Loucy (cell line): ENCODE measurements around the gene MAPK8IP1.
A peak's percentile ranks its signal among the peaks of the same experiment; 100 is the strongest.

Experiments used
- H2AFZ ChIP-seq: fragments of 200-600 bp; sonication (generic); 2 replicates; pipeline ENCODE4 v1.6.0; 2016; ENCODE audit warnings: antibody characterized with exemption, mild to moderate bottlenecking, low read length, moderate library complexity
- H3F3A ChIP-seq: fragments of 200-600 bp; 2 replicates; pipeline ENCODE4 v1.6.0; 2016; ENCODE audit warnings: antibody characterized with exemption, low read depth, mild to moderate bottlenecking
- H3K27me3 ChIP-seq: fragments of 200-600 bp; sonication (generic); 2 replicates; pipeline ENCODE4 v1.6.1; 2014; ENCODE audit warnings: low read length, mild to moderate bottlenecking; ENCODE audit not compliant: insufficient read depth, poor library complexity, severe bottlenecking
- H3K36me3 ChIP-seq: fragments of 200-600 bp; sonication (generic); 2 replicates; pipeline ENCODE4 v1.6.1; 2016; ENCODE audit warnings: low read length; ENCODE audit not compliant: insufficient read depth
- H3K4me1 ChIP-seq: fragments of 200-600 bp; sonication (generic); 2 replicates; pipeline ENCODE4 v1.5.1; 2014; ENCODE audit warnings: low read length, mild to moderate bottlenecking; ENCODE audit not compliant: insufficient read depth, poor library complexity, severe bottlenecking
- H3K4me2 ChIP-seq: fragments of 200-600 bp; sonication (generic); 2 replicates; pipeline ENCODE4 v1.6.0; 2014; ENCODE audit warnings: antibody characterized with exemption, low read length, low read depth, mild to moderate bottlenecking; ENCODE audit not compliant: poor library complexity, severe bottlenecking
- H3K4me3 ChIP-seq: fragments of 200-600 bp; sonication (generic); 2 replicates; pipeline ENCODE4 v1.5.1; 2014; ENCODE audit warnings: low read length, mild to moderate bottlenecking, mixed read lengths; ENCODE audit not compliant: poor library complexity, severe bottlenecking
- H3K79me2 ChIP-seq: fragments of 200-600 bp; sonication (generic); 2 replicates; pipeline ENCODE4 v1.6.1; 2014; ENCODE audit warnings: low read length; ENCODE audit not compliant: insufficient read depth
- H3K9ac ChIP-seq: fragments of 200-600 bp; sonication (generic); 2 replicates; pipeline ENCODE4 v1.6.0; 2014; ENCODE audit warnings: mild to moderate bottlenecking, low read depth, low read length, moderate library complexity; ENCODE audit not compliant: poor library complexity, severe bottlenecking
- H3K9me2 ChIP-seq: fragments of 200-600 bp; sonication (generic); replicated peaks from 2 replicates; pipeline ENCODE4 v1.6.1; 2016; ENCODE audit warnings: low read depth, low read length, mixed read lengths
- H3K9me3 ChIP-seq: fragments of 200-600 bp; sonication (generic); 2 replicates; pipeline ENCODE4 v1.6.1; 2014; ENCODE audit warnings: mild to moderate bottlenecking, antibody characterized with exemption, low read length, low read depth; ENCODE audit not compliant: insufficient read depth
- H4K20me1 ChIP-seq: fragments of 200-600 bp; sonication (generic); 2 replicates; pipeline ENCODE4 v1.6.0; 2014; ENCODE audit warnings: antibody characterized with exemption, low read length, mild to moderate bottlenecking; ENCODE audit not compliant: insufficient read depth, poor library complexity, severe bottlenecking
- CTCF ChIP-seq: fragments of 200-600 bp; sonication (generic); conservative IDR thresholded peaks from 2 replicates; pipeline ENCODE4 v1.5.1; 2014; ENCODE audit warnings: mild to moderate bottlenecking, antibody characterized with exemption, low read length
- EZH2phosphoT487 ChIP-seq: fragments of 200-600 bp; IDR thresholded peaks from 2 replicates; pipeline ENCODE4 v1.6.1; 2018; ENCODE audit warnings: antibody characterized with exemption, mild to moderate bottlenecking, moderate library complexity, borderline replicate concordance

The MAPK8IP1 gene

DNA sequence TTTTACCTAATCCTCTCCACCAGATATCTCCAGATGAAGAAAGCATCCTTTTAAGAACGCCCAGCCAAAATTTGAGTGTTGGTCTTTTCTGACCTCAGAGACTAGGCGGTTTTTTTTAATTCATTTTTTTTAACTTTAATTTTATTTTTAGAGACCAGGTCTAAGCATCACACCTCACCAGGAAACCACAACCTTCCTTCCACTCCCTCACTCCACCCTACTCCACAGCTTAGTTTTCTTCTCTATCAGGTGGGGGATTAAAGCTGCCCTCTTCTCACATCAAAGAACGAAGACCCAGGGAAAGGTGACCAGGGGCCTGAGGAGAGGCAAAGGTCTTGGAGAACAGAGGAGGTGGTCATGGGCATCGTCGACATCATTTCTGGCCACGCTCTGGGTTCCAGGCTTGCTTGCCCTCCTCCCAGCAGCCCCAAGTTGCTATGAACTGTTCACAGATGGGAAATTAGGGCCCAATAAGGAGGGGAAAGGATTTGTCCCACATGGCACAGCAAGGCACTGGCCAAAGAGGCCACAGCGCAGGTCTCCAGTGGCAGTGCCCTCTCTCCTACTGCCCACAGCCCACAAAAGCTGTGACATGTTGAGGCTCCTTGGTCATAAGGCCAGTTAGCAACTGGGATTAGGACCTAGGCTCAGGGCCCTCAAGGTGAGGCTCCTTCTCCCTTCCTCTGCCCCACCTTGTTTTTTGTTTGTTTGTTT is 33.7 kb downstream of the MAPK8IP1 start:
- Histone ChIP-seq H3K36me3 (peaks cover 5% of the 10 kb centered on the region; the same call in 1 of the 2 replicates), H3K4me1 (peaks cover 29% of the 10 kb centered on the region), H3K4me2 (peak overlapping the region; percentile 91), H3K4me3 (peak overlapping the region; percentile 94), H3K27me3 (no peaks in the 10 kb centered on the region), H3K79me2 (peaks cover 23% of the 10 kb centered on the region), H2AFZ (peak overlapping the region; percentile 96), H3K9ac (peak overlapping the region; percentile 89), H3K9me2 (no peaks in the 10 kb centered on the region), H3K9me3 (no peaks in the 10 kb centered on the region), H3F3A (peaks cover 3% of the 10 kb centered on the region; the same call in 1 of the 2 replicates), H4K20me1 (peaks cover 22% of the 10 kb centered on the region)
- no peak for TF ChIP-seq EZH2phosphoT487
- no peak for TF ChIP-seq CTCF

- Histone ChIP-seq H3K9me2 (no peaks in the 10 kb centered on the region), H3F3A (peaks cover 3% of the 10 kb centered on the region; the same call in 1 of the 2 replicates), H3K9ac (peak overlapping the region; percentile 89), H4K20me1 (peaks cover 22% of the 10 kb centered on the region), H3K4me2 (peak overlapping the region; percentile 91), H3K79me2 (peaks cover 23% of the 10 kb centered on the region), H3K4me1 (peaks cover 29% of the 10 kb centered on the region), H3K9me3 (no peaks in the 10 kb centered on the region), H2AFZ (no peak overlapping the region), H3K4me3 (no peak overlapping the region), H3K27me3 (no peaks in the 10 kb centered on the region), H3K36me3 (peaks cover 1% of the 10 kb centered on the region; the same call in 1 of the 2 replicates)
- TF ChIP-seq EZH2phosphoT487 (no peak), CTCF (no peak)
Measured at GRCh38 chr11:45919806-45920530, 34.5 kb downstream of the MAPK8IP1 start.

GRCh38 chr11:45920531-45921477 is 35.4 kb downstream of the MAPK8IP1 start:
- Histone ChIP-seq H4K20me1 (peaks cover 16% of the 10 kb centered on the region), H3K9me2 (no peaks in the 10 kb centered on the region), H3K9me3 (no peaks in the 10 kb centered on the region), H3K9ac (no peak overlapping the region), H3K79me2 (peaks cover 19% of the 10 kb centered on the region), H3K36me3 (no peaks in the 10 kb centered on the region), H3F3A (peaks cover 3% of the 10 kb centered on the region; the same call in 1 of the 2 replicates), H3K4me3 (no peak overlapping the region), H3K27me3 (no peaks in the 10 kb centered on the region), H2AFZ (no peak overlapping the region), H3K4me2 (no peak overlapping the region), H3K4me1 (peaks cover 27% of the 10 kb centered on the region)
- TF ChIP-seq CTCF = no peak
- no peak for TF ChIP-seq EZH2phosphoT487
